SK-N-SH (cell line): ENCODE measurements around the gene FOXB1. TPM values are rescaled to one million over a fixed set of nuclear protein-coding genes. Genes with fewer than 3 reads are reported as not detected.

Experiments used
- CTCF ChIA-PET: fragments of 300-600, 350-600 bp; formaldehyde crosslinking; extraction: SDS; loops from one replicate; lab custom pipeline; 2021; lab: Yijun Ruan, JAX
- POLR2A ChIA-PET: fragments of 350-600 bp; sonication (Branson Sonifier 250); formaldehyde crosslinking; extraction: SDS; loops from one replicate; lab custom pipeline; 2020; ENCODE audit warnings: antibody characterized with exemption, inconsistent platforms; lab: Yijun Ruan, JAX
- DNase-seq: peaks from one replicate; pipeline ENCODE4 v3.0.0; 2012
- H2AFZ ChIP-seq: fragments of 200-600 bp; sonication (generic); 2 replicates; pipeline ENCODE4 v1.8.1; 2016; ENCODE audit warnings: antibody characterized with exemption, mild to moderate bottlenecking, low read depth
- H3F3A ChIP-seq: fragments of 200-600 bp; sonication (generic); replicated peaks from 2 replicates; pipeline ENCODE3; 2016; ENCODE audit warnings: antibody characterized with exemption, mild to moderate bottlenecking; ENCODE audit not compliant: insufficient read depth
- H3K27ac ChIP-seq, 2 experiments: fragments of 200-500 bp in 1 of 2; fragments of 200-600 bp in 1 of 2; sonication (Bioruptor generic) in 1 of 2; sonication (generic), shearing (Covaris generic) in 1 of 2; 2 replicates each; pipeline versions ENCODE4 v1.5.1 to v1.6.1; 2014 to 2016; ENCODE audit warnings: low read depth in 2 of 2, inconsistent platforms in 1 of 2, low read length in 1 of 2, mild to moderate bottlenecking in 1 of 2, mixed read lengths in 1 of 2
- H3K27me3 ChIP-seq: fragments of 200-600 bp; sonication (generic), shearing (Covaris generic); 2 replicates; pipeline ENCODE4 v1.6.1; 2016; ENCODE audit warnings: mixed run types; ENCODE audit not compliant: insufficient read depth
- H3K36me3 ChIP-seq, 2 experiments: fragments of 200-500 bp in 1 of 2; fragments of 200-600 bp in 1 of 2; sonication (Bioruptor generic) in 1 of 2; sonication (generic) in 1 of 2; replicated peaks in 1 of 2; 2 replicates each; pipeline versions ENCODE3 to v1.5.1; 2014 to 2016; ENCODE audit warnings: low read length in 1 of 2, mild to moderate bottlenecking in 1 of 2; ENCODE audit not compliant: insufficient read depth in 2 of 2, control insufficient read depth in 1 of 2
- H3K4me1 ChIP-seq, 2 experiments: fragments of 200-500 bp in 1 of 2; fragments of 200-600 bp in 1 of 2; sonication (Bioruptor generic) in 1 of 2; sonication (generic), shearing (Covaris generic) in 1 of 2; 2 replicates each; pipeline versions ENCODE4 v1.5.1 to v1.6.1; 2014 to 2016; ENCODE audit warnings: low read depth in 1 of 2, low read length in 1 of 2, mixed run types in 1 of 2; ENCODE audit not compliant: insufficient read depth in 2 of 2, control insufficient read depth in 1 of 2
- H3K4me2 ChIP-seq: fragments of 200-600 bp; sonication (generic), shearing (Covaris generic); 2 replicates; pipeline ENCODE4 v1.6.1; 2017; ENCODE audit warnings: mixed run types
- H3K4me3 ChIP-seq, 2 experiments: fragments of 200-500 bp in 1 of 2; fragments of 200-600 bp in 1 of 2; sonication (Bioruptor generic) in 1 of 2; sonication (generic), shearing (Covaris generic) in 1 of 2; 2 replicates each; pipeline versions ENCODE4 v1.5.1 to v1.8.1; 2014 to 2016; ENCODE audit warnings: low read depth in 2 of 2, inconsistent platforms in 1 of 2, low read length in 1 of 2, mild to moderate bottlenecking in 1 of 2, mixed read lengths in 1 of 2, moderate library complexity in 1 of 2
- H3K79me2 ChIP-seq: fragments of 200-600 bp; sonication (generic); 2 replicates; pipeline ENCODE4 v1.8.1; 2017; ENCODE audit warnings: mild to moderate bottlenecking; ENCODE audit not compliant: insufficient read depth
- H3K9ac ChIP-seq: fragments of 200-600 bp; sonication (generic); 2 replicates; pipeline ENCODE4 v1.6.1; 2017; ENCODE audit warnings: mixed run types
- H3K9me2 ChIP-seq: fragments of 200-600 bp; sonication (generic); 2 replicates; pipeline ENCODE4 v1.6.1; 2017; ENCODE audit warnings: mixed run types
- H3K9me3 ChIP-seq: fragments of 200-600 bp; sonication (generic); 2 replicates; pipeline ENCODE4 v1.6.1; 2017; ENCODE audit warnings: mixed run types, mild to moderate bottlenecking, moderate library complexity
- H4K20me1 ChIP-seq: fragments of 200-600 bp; sonication (generic); 2 replicates; pipeline ENCODE4 v1.6.1; 2017; ENCODE audit warnings: mild to moderate bottlenecking, mixed run types; ENCODE audit not compliant: insufficient read depth
- ELF1 ChIP-seq: IDR thresholded peaks from 2 replicates; pipeline ENCODE4 v1.4.0; 2012
- EP300 ChIP-seq, 2 experiments: IDR thresholded peaks; 2 replicates each; pipeline versions ENCODE4 v1.4.0 to v1.6.1; 2012; ENCODE audit warnings: borderline replicate concordance in 1 of 2, low read depth in 1 of 2, low read length in 1 of 2
- FOSL2 ChIP-seq: IDR thresholded peaks from 2 replicates; pipeline ENCODE4 v1.4.0; 2012; ENCODE audit warnings: low read depth, mild to moderate bottlenecking, moderate library complexity, borderline replicate concordance
- FOXJ3 ChIP-seq: sonication (generic); formaldehyde crosslinking; IDR thresholded peaks from 2 replicates; pipeline ENCODE4 v1.5.1; 2020; ENCODE audit warnings: mild to moderate bottlenecking, missing genetic modification reagents
- GATA2 ChIP-seq: sonication (generic); formaldehyde crosslinking; IDR thresholded peaks from 2 replicates; pipeline ENCODE4 v1.5.0; 2020; ENCODE audit warnings: mild to moderate bottlenecking, missing genetic modification reagents
- NRF1 ChIP-seq: IDR thresholded peaks from 2 replicates; pipeline ENCODE4 v1.6.1; 2012; ENCODE audit warnings: low read depth, mild to moderate bottlenecking, low read length
- POLR2AphosphoS5 ChIP-seq: IDR thresholded peaks from 2 replicates; pipeline ENCODE4 v1.6.1; 2012; ENCODE audit warnings: low read depth, low read length
- RAD21 ChIP-seq: IDR thresholded peaks from 2 replicates; pipeline ENCODE4 v1.6.1; 2012; ENCODE audit warnings: mild to moderate bottlenecking, low read length
- RCOR1 ChIP-seq: fragments of 150-350 bp; IDR thresholded peaks from 2 replicates; pipeline ENCODE4 v1.6.1; 2017; ENCODE audit warnings: antibody characterized with exemption, low read length
- RXRA ChIP-seq: IDR thresholded peaks from 2 replicates; pipeline ENCODE4 v1.4.0; 2012; ENCODE audit warnings: low read depth, mild to moderate bottlenecking, borderline replicate concordance
- SIN3A ChIP-seq: IDR thresholded peaks from 2 replicates; pipeline ENCODE4 v1.6.1; 2012; ENCODE audit warnings: low read depth, mild to moderate bottlenecking, low read length, moderate library complexity, borderline replicate concordance
- TAF1 ChIP-seq: IDR thresholded peaks from 2 replicates; pipeline ENCODE4 v1.6.1; 2012; ENCODE audit warnings: low read depth, mild to moderate bottlenecking, low read length, moderate library complexity, borderline replicate concordance
- TCF12 ChIP-seq: IDR thresholded peaks from 2 replicates; pipeline ENCODE4 v1.4.0; 2012
- YY1 ChIP-seq: IDR thresholded peaks from 2 replicates; pipeline ENCODE4 v1.4.0; 2012; ENCODE audit warnings: low read depth, mild to moderate bottlenecking
- WGBS: methylation state at CpG from one replicate; pipeline ENCODE4 v1.1.6; 2017; ENCODE audit warnings: low lambda C conversion rate; 5-methylcytosine and 5-hydroxymethylcytosine counted together
- polyA plus RNA-seq, 3 experiments: library from polyadenylated mRNA; depleted of rRNA; stranded (reverse); fragments of >200 nt; gene quantifications; 2 replicates each; pipeline ENCODE4 v1.2.3, GENCODE V29; 2012
- TF ChIP-seq, protein P1 (sequence below): fragments of 150-350 bp; IDR thresholded peaks from 2 replicates; pipeline ENCODE4 v1.6.1; 2016; ENCODE audit warnings: mild to moderate bottlenecking, low read depth, low read length
- TF ChIP-seq, protein P2 (sequence below): IDR thresholded peaks from 2 replicates; pipeline ENCODE4 v1.4.0; 2012; ENCODE audit warnings: low read depth
- TF ChIP-seq, protein P3 (sequence below): fragments of 200-600 bp; sonication (generic); IDR thresholded peaks from 2 replicates; pipeline ENCODE4 v1.6.1; 2017; ENCODE audit warnings: antibody characterized with exemption, mild to moderate bottlenecking, moderate library complexity
- TF ChIP-seq, protein P4 (sequence below): IDR thresholded peaks from 2 replicates; pipeline ENCODE4 v1.4.0; 2012; ENCODE audit warnings: low read depth, borderline replicate concordance
- TF ChIP-seq, protein P5 (sequence below): IDR thresholded peaks from 2 replicates; pipeline ENCODE4 v1.6.1; 2012; ENCODE audit warnings: mild to moderate bottlenecking, low read depth, low read length, moderate library complexity

The FOXB1 gene
- polyA plus RNA-seq, 1 of the 3 experiments (the other 2 are of a cell fraction) = not detected

DNA sequence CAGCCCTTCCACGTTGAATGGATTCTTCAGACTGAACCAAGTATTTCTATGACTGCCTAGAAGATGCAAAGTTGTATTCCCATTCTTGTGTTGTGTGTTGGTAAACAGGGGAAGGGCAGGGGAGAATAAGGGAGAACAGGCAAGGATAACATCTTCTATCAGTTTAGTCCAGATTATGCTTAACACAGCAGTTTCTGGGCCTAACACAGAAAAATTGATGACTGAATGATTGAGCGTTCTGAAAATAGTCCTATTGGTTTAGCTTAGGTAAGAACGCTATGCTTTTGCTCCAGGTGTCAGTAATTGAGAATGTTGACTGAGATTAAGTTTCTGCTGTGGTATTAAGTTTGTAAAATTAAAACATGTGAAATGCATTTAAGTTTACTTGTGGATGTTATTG is 8.6 kb downstream of the FOXB1 start:
- TF ChIP-seq RXRA (no peak), RAD21 (no peak), SIN3A (no peak), POLR2AphosphoS5 (no peak), TAF1 (no peak), ELF1 (no peak), GATA2 (no peak), RCOR1 (no peak), EP300 (IDR thresholded peaks at IDR 0.05; ENCODE audit: borderline replicate concordance in 1 of 2, low read depth in 1 of 2, low read length in 1 of 2) (no peak), FOXJ3 (CRISPR knock-in tag) (no peak)
- TF ChIP-seq, protein P1, sequence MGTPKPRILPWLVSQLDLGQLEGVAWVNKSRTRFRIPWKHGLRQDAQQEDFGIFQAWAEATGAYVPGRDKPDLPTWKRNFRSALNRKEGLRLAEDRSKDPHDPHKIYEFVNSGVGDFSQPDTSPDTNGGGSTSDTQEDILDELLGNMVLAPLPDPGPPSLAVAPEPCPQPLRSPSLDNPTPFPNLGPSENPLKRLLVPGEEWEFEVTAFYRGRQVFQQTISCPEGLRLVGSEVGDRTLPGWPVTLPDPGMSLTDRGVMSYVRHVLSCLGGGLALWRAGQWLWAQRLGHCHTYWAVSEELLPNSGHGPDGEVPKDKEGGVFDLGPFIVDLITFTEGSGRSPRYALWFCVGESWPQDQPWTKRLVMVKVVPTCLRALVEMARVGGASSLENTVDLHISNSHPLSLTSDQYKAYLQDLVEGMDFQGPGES = no peak
- TF ChIP-seq, protein P2, sequence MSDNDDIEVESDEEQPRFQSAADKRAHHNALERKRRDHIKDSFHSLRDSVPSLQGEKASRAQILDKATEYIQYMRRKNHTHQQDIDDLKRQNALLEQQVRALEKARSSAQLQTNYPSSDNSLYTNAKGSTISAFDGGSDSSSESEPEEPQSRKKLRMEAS = no peak
- TF ChIP-seq, protein P3, sequence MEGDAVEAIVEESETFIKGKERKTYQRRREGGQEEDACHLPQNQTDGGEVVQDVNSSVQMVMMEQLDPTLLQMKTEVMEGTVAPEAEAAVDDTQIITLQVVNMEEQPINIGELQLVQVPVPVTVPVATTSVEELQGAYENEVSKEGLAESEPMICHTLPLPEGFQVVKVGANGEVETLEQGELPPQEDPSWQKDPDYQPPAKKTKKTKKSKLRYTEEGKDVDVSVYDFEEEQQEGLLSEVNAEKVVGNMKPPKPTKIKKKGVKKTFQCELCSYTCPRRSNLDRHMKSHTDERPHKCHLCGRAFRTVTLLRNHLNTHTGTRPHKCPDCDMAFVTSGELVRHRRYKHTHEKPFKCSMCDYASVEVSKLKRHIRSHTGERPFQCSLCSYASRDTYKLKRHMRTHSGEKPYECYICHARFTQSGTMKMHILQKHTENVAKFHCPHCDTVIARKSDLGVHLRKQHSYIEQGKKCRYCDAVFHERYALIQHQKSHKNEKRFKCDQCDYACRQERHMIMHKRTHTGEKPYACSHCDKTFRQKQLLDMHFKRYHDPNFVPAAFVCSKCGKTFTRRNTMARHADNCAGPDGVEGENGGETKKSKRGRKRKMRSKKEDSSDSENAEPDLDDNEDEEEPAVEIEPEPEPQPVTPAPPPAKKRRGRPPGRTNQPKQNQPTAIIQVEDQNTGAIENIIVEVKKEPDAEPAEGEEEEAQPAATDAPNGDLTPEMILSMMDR = no peak
- Histone ChIP-seq H3K79me2 (no peaks in the 10 kb centered on the region), H4K20me1 (no peaks in the 10 kb centered on the region), H3K27me3 (peaks cover 49% of the 10 kb centered on the region; the same call in 1 of the 2 replicates), H3K4me2 (no peak overlapping the region), H3K9me2 (no peaks in the 10 kb centered on the region), H3K9ac (no peak overlapping the region), H3K36me3 (no peaks in the 10 kb centered on the region), H3K9me3 (no peaks in the 10 kb centered on the region), H2AFZ (no peak overlapping the region), H3K27ac (no peak overlapping the region), H3F3A (no peaks in the 10 kb centered on the region), H3K4me3 (no peak overlapping the region), H3K4me1 (no peaks in the 10 kb centered on the region)
- POLR2A ChIA-PET = no interaction called here
- CTCF ChIA-PET = no interaction called here
- no peak for DNase-seq
- 10% methylated on average over 3 of the region's 3 CpGs for WGBS

DNA sequence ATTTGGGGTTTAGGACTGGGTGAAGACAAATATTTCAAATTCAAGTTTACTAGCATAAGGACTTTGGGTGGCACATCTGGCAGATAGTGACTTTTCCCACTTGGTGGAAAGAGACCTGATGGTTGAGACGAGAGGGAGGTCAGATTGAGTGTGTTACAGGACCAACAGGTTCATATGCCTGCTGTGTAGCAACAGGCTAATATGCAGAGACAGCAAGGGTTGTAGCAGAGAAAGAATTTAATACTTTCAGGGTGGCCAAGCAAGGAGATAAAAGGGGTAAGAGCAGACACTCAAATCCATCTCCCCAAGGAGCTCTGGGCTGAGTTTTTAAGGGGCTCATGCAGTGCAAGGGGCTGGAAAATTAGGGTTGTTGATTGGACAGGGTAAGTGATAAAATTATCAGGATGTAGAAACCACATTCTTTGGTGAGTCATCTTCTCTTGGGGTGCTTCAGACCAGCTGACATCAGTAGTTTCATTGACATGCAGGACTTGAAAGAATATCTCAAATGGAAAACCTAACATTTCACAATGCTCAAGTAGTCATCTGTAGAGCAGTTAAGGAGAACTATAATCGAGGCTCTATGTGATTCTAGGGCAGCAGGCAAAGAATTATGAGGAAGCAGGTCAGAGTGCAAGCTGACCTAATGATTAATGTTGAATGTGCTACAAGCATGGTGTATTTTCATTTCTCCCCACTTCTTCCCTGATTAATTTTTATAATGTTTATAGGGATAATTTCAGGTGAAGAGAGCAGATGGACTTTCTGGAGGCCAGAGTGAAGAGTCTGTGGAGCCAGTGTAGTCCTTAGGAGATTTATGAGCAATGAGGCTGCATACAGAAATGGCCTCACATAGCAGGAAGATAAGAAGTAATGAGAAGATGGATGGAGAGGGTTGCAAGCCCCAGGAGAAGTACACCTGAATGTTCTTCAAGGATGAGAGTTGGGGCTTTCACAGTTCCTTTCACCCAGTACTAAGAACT is 13.7 kb downstream of the FOXB1 start:
- Histone ChIP-seq H3K9me3 (no peaks in the 10 kb centered on the region), H3K9ac (no peak overlapping the region), H3K4me1 (no peaks in the 10 kb centered on the region), H3F3A (no peaks in the 10 kb centered on the region), H3K27ac (no peak overlapping the region), H2AFZ (no peak overlapping the region), H3K36me3 (no peaks in the 10 kb centered on the region), H3K79me2 (no peaks in the 10 kb centered on the region), H4K20me1 (no peaks in the 10 kb centered on the region), H3K4me2 (no peak overlapping the region), H3K4me3 (no peak overlapping the region), H3K27me3 (peaks cover 14% of the 10 kb centered on the region; the same call in 1 of the 2 replicates), H3K9me2 (no peaks in the 10 kb centered on the region)
- POLR2A ChIA-PET = no interaction called here
- CTCF ChIA-PET = no interaction called here
- WGBS = 0% methylated on average over 2 of the region's 2 CpGs
- no peak for DNase-seq
- TF ChIP-seq NRF1 = no peak
- TF ChIP-seq, protein P4, sequence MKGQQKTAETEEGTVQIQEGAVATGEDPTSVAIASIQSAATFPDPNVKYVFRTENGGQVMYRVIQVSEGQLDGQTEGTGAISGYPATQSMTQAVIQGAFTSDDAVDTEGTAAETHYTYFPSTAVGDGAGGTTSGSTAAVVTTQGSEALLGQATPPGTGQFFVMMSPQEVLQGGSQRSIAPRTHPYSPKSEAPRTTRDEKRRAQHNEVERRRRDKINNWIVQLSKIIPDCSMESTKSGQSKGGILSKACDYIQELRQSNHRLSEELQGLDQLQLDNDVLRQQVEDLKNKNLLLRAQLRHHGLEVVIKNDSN = no peak
- TF ChIP-seq YY1 = no peak
- no peak for TF ChIP-seq TCF12
- no peak for TF ChIP-seq EP300 (IDR thresholded peaks at IDR 0.05; ENCODE audit: borderline replicate concordance in 1 of 2, low read depth in 1 of 2, low read length in 1 of 2)
- no peak for TF ChIP-seq FOXJ3 (CRISPR knock-in tag)
- TF ChIP-seq FOSL2 = no peak
- TF ChIP-seq SIN3A = no peak
- TF ChIP-seq, protein P5, sequence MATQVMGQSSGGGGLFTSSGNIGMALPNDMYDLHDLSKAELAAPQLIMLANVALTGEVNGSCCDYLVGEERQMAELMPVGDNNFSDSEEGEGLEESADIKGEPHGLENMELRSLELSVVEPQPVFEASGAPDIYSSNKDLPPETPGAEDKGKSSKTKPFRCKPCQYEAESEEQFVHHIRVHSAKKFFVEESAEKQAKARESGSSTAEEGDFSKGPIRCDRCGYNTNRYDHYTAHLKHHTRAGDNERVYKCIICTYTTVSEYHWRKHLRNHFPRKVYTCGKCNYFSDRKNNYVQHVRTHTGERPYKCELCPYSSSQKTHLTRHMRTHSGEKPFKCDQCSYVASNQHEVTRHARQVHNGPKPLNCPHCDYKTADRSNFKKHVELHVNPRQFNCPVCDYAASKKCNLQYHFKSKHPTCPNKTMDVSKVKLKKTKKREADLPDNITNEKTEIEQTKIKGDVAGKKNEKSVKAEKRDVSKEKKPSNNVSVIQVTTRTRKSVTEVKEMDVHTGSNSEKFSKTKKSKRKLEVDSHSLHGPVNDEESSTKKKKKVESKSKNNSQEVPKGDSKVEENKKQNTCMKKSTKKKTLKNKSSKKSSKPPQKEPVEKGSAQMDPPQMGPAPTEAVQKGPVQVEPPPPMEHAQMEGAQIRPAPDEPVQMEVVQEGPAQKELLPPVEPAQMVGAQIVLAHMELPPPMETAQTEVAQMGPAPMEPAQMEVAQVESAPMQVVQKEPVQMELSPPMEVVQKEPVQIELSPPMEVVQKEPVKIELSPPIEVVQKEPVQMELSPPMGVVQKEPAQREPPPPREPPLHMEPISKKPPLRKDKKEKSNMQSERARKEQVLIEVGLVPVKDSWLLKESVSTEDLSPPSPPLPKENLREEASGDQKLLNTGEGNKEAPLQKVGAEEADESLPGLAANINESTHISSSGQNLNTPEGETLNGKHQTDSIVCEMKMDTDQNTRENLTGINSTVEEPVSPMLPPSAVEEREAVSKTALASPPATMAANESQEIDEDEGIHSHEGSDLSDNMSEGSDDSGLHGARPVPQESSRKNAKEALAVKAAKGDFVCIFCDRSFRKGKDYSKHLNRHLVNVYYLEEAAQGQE = no peak
